Activated CD4-positive, alpha-beta T cell treated with anti-CD3 and anti-CD28 coated beads, Interleukin-2, amount 50 U/mL, for 4 hours (primary cell): Measurements from ENCODE around the gene MOB1B.
"Not testable (repeated sequence)": the region's sequence is repeated elsewhere in the genome, so short reads cannot be mapped to it uniquely, and the experiment has no call there.

Experiments used
- DNase-seq, 2 experiments: peaks; one replicate each; pipeline ENCODE4 v3.0.0-alpha.2; 2020

MOB1B gene

GRCh38 chr4:70901984-70902576, at the start of gene MOB1B:
MOB1B (plus strand) TSS chr4:70902369; CDS start chr4:70902537, 168 bp downstream.
- peak; percentile 83 for DNase-seq

- no peak for DNase-seq
Measured at GRCh38 chr4:70855464-70855863, 46.7 kb upstream of the MOB1B start.

- no peak for DNase-seq
Measured at GRCh38 chr4:70858454-70858853, 43.7 kb upstream of the MOB1B start.

GRCh38 chr4:70859066-70859465, 43.1 kb upstream of the MOB1B start:
- no peak for DNase-seq

- no peak for DNase-seq
Measured at GRCh38 chr4:70863099-70863790, 38.9 kb upstream of the MOB1B start.

GRCh38 chr4:70868778-70869177, 33.4 kb upstream of the MOB1B start:
- DNase-seq = no peak

GRCh38 chr4:70873216-70873615, 29.0 kb upstream of the MOB1B start:
- no peak for DNase-seq

- DNase-seq = no peak
Measured at GRCh38 chr4:70874268-70875156, 27.7 kb upstream of the MOB1B start.

- DNase-seq = no peak
Measured at GRCh38 chr4:70877556-70877955, 24.6 kb upstream of the MOB1B start.

GRCh38 chr4:70880739-70881138, 21.4 kb upstream of the MOB1B start:
- no peak for DNase-seq

GRCh38 chr4:70885174-70885573, 17.0 kb upstream of the MOB1B start:
- no peak for DNase-seq

GRCh38 chr4:70892086-70892769, 9.9 kb upstream of the MOB1B start:
- no peak for DNase-seq

GRCh38 chr4:70893790-70894189, 8.4 kb upstream of the MOB1B start:
- no peak for DNase-seq

GRCh38 chr4:70895405-70895804, 6.8 kb upstream of the MOB1B start:
- DNase-seq = no peak

GRCh38 chr4:70895811-70896491, 6.2 kb upstream of the MOB1B start:
- no peak for DNase-seq

GRCh38 chr4:70898581-70898980, 3.6 kb upstream of the MOB1B start:
- DNase-seq = not testable (repeated sequence)

- DNase-seq = no peak
Measured at GRCh38 chr4:70901607-70901983, 574 bp upstream of the MOB1B start.

GRCh38 chr4:70902577-70903290, 565 bp downstream of the MOB1B start:
- DNase-seq = peak in 1 of 2 experiments; percentile 6

GRCh38 chr4:70903291-70903603, 1.1 kb downstream of the MOB1B start:
- no peak for DNase-seq

- DNase-seq = no peak
Measured at GRCh38 chr4:70908993-70909556, 6.9 kb downstream of the MOB1B start.

GRCh38 chr4:70914000-70914399, 11.8 kb downstream of the MOB1B start:
- no peak for DNase-seq

- DNase-seq = no peak
Measured at GRCh38 chr4:70914631-70915030, 12.5 kb downstream of the MOB1B start.
